ENCODE measurements around the gene MAP4K2. TPM values are rescaled to one million over a fixed set of nuclear protein-coding genes. Genes with fewer than 3 reads are reported as not detected.
A peak's percentile ranks its signal among the peaks of the same experiment; 100 is the strongest.

Gene MAP4K2
- total and polyA plus RNA-seq, 2 of the 8 experiments (the other 6 are each of a cell fraction or from before 2014, with no cell fraction given) = 20.1 to 20.7 TPM

DNA sequence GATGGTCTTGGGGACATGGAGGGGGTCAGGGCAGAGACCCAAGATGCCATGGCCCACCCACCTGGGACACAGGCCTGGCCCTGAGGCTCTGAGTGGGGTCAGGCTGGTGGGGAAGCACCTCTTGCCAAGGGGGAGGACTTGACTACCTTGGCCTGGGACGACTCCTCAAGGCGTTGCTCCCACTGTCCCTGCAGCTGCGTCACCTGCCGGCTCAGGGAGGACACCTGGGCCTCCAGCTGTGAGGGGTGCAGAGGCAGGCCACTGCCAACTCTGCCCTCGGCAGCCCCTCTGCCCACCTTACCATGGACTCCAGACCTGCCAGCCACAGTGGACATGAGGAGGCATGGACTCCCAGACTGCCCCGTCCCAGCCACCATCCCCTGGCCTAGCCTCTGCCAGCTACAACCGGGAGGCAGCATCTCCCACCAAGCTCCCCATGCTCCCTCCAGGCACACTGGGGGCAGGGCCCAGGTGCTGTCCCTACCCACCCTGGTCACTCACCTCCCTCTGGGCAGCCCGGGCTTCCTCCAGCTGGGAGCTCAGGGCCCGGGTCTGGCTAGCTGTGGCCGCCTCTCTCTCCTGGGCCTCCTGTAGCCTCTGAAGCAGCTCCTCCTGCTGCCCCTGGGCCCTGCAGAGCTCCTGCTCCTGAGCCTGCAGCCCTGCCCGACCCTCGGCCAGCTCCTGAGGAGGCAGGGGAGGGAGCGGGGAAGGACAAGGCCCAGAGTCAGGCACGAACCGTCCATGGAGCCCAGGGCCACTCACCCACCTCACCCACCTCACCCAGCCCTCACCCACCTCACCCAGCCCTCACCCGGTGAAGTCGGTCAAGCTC lies 32.8 kb upstream of the MAP4K2 start:
- Histone ChIP-seq H4K5ac (ENCODE audit: insufficient read length, low read depth, low read length) (no peak overlapping the region), H3K4ac (replicated peaks; ENCODE audit: insufficient read length, low read depth, low read length) (no peak overlapping the region), H2BK15ac (ENCODE audit: low read length) (no peak overlapping the region), H3K14ac (ENCODE audit: insufficient read length) (no peak overlapping the region), H3K79me1 (ENCODE audit: low read depth, low read length) (no peaks in the 10 kb centered on the region), H3K23ac (ENCODE audit: insufficient read length) (no peak overlapping the region), H4K8ac (ENCODE audit: extremely low read depth, insufficient read depth, low read length) (peak overlapping the region; percentile 65), H2BK20ac (ENCODE audit: low read length) (no peak overlapping the region), H3K36me3 (ENCODE audit: control insufficient read depth in 2 of 4, insufficient read depth in 4 of 4, low read length in 3 of 4) (peaks cover 8 to 35% (median 17%) of the 10 kb centered on the region in 4 experiments; a peak in 6 of 8 replicates), H4K20me1 (replicated peaks in 1 of 2; ENCODE audit: control insufficient read depth in 1 of 2, insufficient read depth in 2 of 2, low read length in 2 of 2) (peaks cover 4 to 9% of the 10 kb centered on the region in 2 experiments), H3K9ac (replicated peaks in 1 of 4; ENCODE audit: extremely low read depth in 1 of 4, low read depth in 3 of 4, low read length in 3 of 4) (no peak overlapping the region), H2AFZ (ENCODE audit: low read length) (no peak overlapping the region), H3K4me2 (ENCODE audit: insufficient read depth in 1 of 2, low read depth in 2 of 2, low read length in 2 of 2) (no peak overlapping the region), H2BK12ac (ENCODE audit: low read depth, low read length) (no peak overlapping the region), H3K27me3 (replicated peaks in 1 of 4; ENCODE audit: control insufficient read depth in 3 of 4, extremely low read depth in 1 of 4, insufficient read depth in 3 of 4, low read length in 3 of 4) (no peaks in the 10 kb centered on the region), H2BK120ac (replicated peaks; ENCODE audit: low read depth, low read length) (no peak overlapping the region), H3K9me3 (ENCODE audit: insufficient read depth in 2 of 2, low read depth in 1 of 2, low read length in 1 of 2) (no peaks in the 10 kb centered on the region), H4K91ac (replicated peaks; ENCODE audit: insufficient read length, low read length) (no peak overlapping the region), H3K79me2 (ENCODE audit: control insufficient read depth in 1 of 2, insufficient read depth in 2 of 2, low read length in 2 of 2) (no peaks in the 10 kb centered on the region), H3K27ac (ENCODE audit: low read depth, low read length) (no peak overlapping the region), H3K4me3 (ENCODE audit: extremely low read depth in 1 of 4, insufficient read depth in 2 of 4, low read depth in 3 of 4, low read length in 4 of 4) (no peak overlapping the region), H3K23me2 (ENCODE audit: low read depth, low read length) (no peaks in the 10 kb centered on the region), H2AK5ac (ENCODE audit: low read depth, low read length) (no peak overlapping the region), H3K56ac (replicated peaks; ENCODE audit: insufficient read length, low read depth, low read length) (no peak overlapping the region), H2BK5ac (ENCODE audit: low read depth, low read length) (no peak overlapping the region), H3K4me1 (replicated peaks in 1 of 4; ENCODE audit: control insufficient read depth in 3 of 4, insufficient read depth in 4 of 4, low read length in 3 of 4) (no peaks in the 10 kb centered on the region; a peak in 1 of 7 replicates), H3K18ac (ENCODE audit: extremely low read depth, low read length) (no peak overlapping the region)
- POLR2A ChIA-PET (ENCODE audit: partially characterized antibody) = interaction anchor here (0.6 to 0.8 kb wide), 3 partner anchors 31 to 286 kb away, joined by 3 read pairs; partner anchors contain the start of genes FAU and MRPL49
- DNase-seq (ENCODE audit: low read depth in 1 of 2, low spot score in 2 of 2) (no peak), FAIRE-seq (no peak)
- 91% methylated on average over 10 of the region's 17 CpGs; no CpG with 5 or more reads in 1 of the 2 experiments for WGBS, 2 experiments (ENCODE audit: extremely low coverage in 1 of 2, insufficient coverage in 1 of 2, insufficient read length in 1 of 2, insufficient replicate concordance in 2 of 2, low coverage in 1 of 2, low lambda C conversion rate in 2 of 2, missing lambda C conversion rate in 1 of 2)
- CTCF ChIA-PET (ENCODE audit: partially characterized antibody) = interaction anchor here (0.9 to 2.4 kb wide), 8 partner anchors 9 to 584 kb away, joined by 3 to 16 read pairs (median 3); no protein-coding TSS in a partner anchor
- TF ChIP-seq, protein P1, sequence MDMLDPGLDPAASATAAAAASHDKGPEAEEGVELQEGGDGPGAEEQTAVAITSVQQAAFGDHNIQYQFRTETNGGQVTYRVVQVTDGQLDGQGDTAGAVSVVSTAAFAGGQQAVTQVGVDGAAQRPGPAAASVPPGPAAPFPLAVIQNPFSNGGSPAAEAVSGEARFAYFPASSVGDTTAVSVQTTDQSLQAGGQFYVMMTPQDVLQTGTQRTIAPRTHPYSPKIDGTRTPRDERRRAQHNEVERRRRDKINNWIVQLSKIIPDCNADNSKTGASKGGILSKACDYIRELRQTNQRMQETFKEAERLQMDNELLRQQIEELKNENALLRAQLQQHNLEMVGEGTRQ (IDR thresholded peaks at IDR 0.05; ENCODE audit: low read length) = no peak
- TF ChIP-seq NANOG (IDR thresholded peaks at IDR 0.05; ENCODE audit: insufficient read depth, low read depth, low read length, poor library complexity, severe bottlenecking) (no peak), SP4 (IDR thresholded peaks at IDR 0.05; ENCODE audit: low read length) (no peak), BCL11A (IDR thresholded peaks at IDR 0.05; ENCODE audit: low read depth in 2 of 2, low read length in 2 of 2) (no peak), HDAC6 (IDR thresholded peaks at IDR 0.05; ENCODE audit: low read depth, low read length) (no peak), TCF12 (IDR thresholded peaks at IDR 0.05; ENCODE audit: low read depth, low read length) (no peak)
- TF ChIP-seq, protein P2, sequence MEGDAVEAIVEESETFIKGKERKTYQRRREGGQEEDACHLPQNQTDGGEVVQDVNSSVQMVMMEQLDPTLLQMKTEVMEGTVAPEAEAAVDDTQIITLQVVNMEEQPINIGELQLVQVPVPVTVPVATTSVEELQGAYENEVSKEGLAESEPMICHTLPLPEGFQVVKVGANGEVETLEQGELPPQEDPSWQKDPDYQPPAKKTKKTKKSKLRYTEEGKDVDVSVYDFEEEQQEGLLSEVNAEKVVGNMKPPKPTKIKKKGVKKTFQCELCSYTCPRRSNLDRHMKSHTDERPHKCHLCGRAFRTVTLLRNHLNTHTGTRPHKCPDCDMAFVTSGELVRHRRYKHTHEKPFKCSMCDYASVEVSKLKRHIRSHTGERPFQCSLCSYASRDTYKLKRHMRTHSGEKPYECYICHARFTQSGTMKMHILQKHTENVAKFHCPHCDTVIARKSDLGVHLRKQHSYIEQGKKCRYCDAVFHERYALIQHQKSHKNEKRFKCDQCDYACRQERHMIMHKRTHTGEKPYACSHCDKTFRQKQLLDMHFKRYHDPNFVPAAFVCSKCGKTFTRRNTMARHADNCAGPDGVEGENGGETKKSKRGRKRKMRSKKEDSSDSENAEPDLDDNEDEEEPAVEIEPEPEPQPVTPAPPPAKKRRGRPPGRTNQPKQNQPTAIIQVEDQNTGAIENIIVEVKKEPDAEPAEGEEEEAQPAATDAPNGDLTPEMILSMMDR (IDR thresholded peaks at IDR 0.05; ENCODE audit: control extremely low read depth in 1 of 3, insufficient read depth in 1 of 3, low read depth in 1 of 3, low read length in 3 of 3) = no peak

Data from H1 (cell line).